GM19324 (cell line): ENCODE data around the gene KRTAP19-1.

Experiments used
- ATAC-seq: cut with Tn5 transposase; IDR thresholded peaks from one replicate; pipeline ENCODE4 v1.9.1; 2021; ENCODE audit warnings: mild to moderate bottlenecking, moderate library complexity; ENCODE audit not compliant: unreplicated experiment, low FRiP score

Gene KRTAP19-1

GRCh38 chr21:30434033-30434631 lies 46.0 kb downstream of the KRTAP19-1 start:
- no peak for ATAC-seq

DNA sequence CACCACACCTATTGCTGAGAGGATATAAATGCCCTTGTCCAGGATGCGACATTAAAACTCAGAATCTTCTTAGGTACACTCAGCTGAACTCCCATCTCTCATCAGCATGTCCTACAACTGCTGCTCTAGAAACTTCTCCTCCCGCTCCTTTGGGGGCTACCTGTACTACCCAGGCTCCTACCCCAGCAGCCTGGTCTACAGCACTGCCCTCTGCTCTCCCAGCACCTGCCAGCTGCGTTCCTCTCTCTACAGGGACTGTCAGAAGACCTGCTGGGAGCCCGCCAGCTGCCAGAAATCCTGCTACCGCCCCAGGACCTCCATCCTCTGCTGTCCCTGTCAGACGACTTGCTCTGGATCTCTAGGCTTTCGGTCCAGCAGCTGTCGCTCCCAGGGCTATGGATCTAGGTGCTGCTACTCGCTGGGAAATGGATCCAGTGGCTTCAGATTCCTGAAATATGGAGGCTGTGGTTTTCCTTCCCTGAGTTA lies 50.0 kb downstream of the KRTAP19-1 start, which contains the start of gene KRTAP13-4:
Gene KRTAP13-4, plus strand, starts transcription at position 51 of the 486 bp plus-strand sequence. Its CDS starts 56 bp downstream, at position 107.
- no peak for ATAC-seq
